Stimulated activated CD8-positive, alpha-beta memory T cell treated with anti-CD3 and anti-CD28 coated beads, Interleukin-4, amount 100 ng/mL, for 24 hours (primary cell): ENCODE data around the gene EFL1.
"Not testable (repeated sequence)": the region's sequence is repeated elsewhere in the genome, so short reads cannot be mapped to it uniquely, and the experiment has no call there.

Experiments used
- DNase-seq: peaks from one replicate; pipeline ENCODE4 v3.0.0-alpha.2; 2020; ENCODE audit warnings: low read depth

The EFL1 gene

DNA sequence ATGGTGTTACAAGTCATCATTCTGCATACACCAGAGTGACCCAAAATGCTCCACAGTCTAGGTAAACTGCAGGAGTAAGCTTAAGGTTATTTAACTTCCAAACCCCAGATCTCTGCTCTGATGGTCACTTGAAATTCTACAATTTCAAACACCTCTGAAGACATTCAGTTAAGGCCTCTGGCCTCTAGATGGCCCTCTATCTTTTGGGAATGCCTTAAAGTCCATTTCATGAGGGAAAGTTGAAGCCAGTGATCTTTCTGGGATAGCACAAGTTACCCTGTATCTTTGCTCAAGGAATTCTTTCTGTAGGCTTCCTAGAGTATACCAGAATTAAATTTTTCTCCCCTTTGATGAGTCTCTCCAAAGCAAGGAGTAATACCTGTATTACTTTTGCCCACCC, 18.7 kb upstream of the EFL1 start:
- DNase-seq = not testable (repeated sequence)

DNA sequence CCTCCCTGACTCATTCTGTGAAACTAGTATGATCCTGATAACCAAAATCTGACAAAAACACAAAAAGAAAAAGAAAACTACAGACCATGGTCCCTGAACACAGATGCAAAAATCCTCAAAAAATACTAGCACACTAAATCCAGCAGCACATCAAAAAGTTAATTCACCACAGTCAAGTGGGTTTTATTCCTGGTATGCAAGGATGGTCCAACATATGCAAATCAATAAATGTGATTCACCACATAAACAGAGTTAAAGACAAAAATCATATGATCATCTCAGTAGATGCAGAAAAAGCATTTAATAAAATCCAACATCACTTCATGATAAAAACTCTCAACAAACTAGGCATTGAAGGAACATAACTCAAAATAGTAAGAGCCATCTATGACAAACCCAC, 12.9 kb upstream of the EFL1 start:
- DNase-seq = no peak

DNA sequence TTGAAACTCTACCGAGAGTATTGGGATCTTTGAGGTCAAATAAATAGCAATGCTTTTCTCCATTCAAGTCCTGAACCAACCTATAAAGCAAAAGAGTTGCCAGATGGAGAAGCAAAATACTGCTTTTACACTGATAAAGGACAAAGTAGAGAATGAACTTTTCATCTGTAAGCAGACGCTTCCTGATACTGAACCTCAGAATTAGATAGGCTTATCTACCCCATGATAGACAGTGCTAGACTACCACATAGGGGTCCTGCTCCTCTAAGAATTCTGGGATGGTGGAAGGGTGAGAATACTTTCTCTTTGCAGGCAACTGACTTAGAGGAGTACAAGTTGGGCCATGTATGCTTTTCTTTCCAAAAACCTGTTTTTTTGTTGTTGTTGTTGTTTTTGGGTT, 9.6 kb upstream of the EFL1 start:
- no peak for DNase-seq

DNA sequence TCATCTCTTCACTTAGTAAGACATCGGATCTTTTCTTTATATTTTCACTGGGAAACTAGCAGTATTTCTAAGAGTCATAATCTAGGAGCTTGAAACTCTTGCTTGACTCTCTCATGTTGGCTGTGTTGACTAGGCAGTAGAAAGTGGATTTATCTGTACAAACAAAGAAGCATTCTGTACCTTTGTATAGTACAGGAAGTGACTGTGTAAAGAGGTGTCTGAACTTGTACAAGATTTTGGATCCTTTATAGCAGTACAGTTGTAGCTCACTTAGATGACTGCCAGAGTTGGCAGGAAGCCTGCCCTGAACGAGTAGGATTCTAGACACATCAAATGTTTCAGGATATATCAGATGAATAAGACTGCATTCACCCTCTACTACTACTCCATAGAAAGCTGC, 5.9 kb upstream of the EFL1 start:
- not testable (repeated sequence) for DNase-seq

DNA sequence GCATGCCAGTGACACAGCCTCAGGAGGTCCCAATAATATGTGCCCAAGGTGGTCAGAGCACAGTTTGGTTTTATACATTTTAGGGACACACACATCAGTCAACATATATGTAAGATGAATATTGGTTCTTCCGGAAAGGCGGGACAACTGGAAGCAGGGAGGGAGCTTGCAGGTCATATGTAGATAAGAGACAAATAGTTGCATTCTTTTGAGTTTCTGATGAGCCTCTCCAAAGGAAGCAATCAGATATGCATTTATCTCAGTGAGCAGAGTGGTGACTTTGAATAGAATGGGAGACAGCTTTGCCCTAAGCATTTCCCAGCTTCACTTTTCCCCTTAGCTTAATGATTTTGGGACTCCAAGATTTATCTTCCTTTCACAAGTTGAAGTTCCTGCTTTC, 4.6 kb upstream of the EFL1 start:
- not testable (repeated sequence) for DNase-seq

DNA sequence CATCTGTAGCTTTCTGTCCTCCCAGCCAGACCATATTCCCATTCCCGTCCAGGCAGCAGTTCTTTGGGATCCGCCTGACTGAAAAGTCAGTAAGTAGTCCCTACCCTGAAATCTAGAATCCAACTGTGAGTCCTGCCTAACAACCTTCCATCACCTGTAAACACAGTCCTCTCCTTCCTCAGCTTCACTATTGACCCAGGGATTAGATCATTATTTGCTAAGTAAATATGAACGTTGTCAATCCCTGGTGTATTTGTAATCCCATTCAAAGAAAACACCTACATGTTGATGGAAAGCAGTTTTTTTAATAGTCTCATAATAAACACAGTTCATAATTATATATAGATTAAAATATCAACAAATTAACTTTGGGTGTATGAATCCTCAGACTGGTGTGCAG, 816 bp upstream of the EFL1 start:
- no peak for DNase-seq

DNA sequence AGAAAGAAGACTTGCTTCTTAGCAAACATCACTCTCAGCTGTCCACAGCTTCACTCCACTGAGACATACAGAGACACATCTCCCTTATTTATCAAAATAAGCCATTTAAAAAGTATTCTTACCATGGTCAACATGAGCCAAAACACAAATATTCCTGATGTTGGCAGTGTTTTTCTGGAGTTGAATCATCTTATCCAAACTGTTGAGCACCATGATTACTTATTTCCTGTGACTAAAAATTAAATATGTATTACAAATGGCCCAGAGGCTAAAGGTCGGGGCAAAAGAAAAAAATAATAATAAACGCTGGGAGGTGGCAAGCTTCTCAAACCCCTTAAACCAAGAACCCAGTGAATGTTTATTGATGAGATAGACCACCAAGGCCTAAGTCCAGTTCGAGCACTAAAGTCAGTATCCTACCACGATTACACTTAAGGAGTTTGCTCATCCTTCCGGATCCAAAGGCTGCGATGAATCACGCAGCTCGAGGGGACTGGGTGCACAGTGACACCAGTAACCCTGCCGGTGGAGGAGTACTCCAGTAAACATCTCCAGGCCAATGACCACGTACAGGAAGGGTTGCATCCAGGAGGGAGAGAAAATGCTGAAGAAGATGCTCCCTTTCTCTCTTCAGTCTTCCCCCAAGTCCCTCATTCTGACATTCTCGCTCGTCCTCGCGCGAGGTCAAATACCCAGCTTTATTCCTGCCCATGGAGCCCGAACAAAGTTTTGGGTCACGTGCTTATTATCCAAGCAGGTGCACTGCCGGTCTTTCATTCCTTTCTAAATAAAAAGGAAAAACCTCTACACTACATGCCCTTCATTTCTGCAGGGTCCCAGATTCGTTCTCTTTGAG, 740 bp downstream of the EFL1 start:
- DNase-seq = peak; percentile 15

DNA sequence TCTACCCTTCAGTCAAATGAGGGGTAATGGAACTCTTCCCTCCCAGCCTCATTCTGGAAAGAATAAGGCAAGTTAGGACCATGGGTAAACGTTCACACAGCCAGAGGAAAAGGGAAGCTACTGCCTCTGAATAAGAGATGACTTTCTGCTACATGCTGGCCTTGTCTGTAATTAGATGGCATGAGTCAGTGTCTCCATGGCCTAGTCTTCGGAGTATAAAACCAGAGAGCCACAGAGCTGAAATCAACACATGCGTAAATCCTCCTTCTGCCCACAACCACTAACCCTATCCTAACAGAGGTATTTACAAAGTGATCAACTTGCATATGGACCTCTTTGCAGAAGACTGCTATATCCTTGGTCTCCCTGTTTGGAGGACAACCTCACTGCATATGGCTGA, 14.3 kb downstream of the EFL1 start:
- not testable (repeated sequence) for DNase-seq

DNA sequence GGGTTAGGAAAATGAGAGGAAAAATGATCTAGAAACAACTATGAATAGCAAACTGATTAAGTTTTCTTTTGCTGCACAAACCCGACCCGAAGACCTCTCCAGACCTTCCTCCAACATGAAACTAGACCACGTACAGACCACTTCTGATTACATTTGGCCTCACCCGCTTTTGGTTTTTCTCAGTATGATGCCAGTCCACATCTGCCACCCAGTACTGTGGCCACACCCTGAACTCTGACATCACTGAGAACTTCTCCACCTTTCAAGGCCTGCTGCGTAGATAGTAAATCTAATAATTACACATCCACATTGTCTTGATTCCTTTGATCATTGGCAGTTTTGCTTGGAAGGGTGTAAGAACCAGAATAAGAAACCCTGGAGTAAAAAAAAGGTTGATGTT, 16.6 kb downstream of the EFL1 start:
- not testable (repeated sequence) for DNase-seq

DNA sequence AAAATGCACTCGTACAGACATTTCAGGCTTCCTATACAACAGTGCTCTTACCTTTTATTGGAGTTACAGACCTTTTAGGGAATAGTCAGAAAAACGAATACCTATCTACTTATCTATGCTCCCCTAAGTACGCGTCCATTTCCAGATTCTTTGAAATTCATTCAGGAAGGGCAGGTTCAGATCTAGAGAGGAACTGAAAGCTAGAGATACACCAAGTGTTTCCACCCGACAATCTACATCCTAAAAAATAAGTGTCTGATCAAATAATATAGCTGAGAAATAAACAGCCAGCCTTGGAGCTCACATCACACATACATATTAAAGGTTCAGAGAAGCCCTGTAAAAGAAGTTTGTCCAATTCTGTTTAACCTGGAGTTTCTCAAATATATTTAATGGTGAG, 18.9 kb downstream of the EFL1 start:
- DNase-seq = not testable (repeated sequence)

DNA sequence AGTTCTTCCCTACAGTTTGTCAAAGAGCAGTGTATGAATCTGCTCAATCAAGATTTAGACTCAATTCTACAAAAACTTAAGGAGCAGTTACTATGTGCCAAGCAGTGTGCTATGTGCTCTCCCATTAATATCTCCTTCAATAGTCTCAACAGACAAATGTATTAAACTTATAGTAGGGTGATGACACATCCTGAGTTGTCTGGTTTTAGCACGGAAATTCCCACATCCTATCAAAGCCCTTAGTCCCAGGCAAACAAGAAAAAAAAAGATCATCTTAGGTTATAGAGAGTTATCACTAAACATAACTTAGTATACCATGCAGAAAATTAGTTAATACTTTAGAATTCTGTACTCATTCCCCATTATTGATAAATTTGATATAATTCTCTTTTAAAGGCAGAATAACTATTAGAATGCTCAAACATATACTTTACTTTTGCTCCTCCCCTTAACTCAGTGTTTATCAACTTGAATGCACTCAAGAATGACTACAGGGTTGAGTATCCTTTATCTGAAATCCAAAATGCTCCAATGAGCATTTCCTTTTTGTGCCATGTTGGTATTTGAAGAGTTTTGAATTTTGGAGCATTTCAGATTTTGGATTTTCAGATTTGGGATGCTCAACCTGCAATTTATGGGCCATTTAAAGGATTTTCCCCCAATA, 20.6 kb downstream of the EFL1 start:
- not testable (repeated sequence) for DNase-seq

DNA sequence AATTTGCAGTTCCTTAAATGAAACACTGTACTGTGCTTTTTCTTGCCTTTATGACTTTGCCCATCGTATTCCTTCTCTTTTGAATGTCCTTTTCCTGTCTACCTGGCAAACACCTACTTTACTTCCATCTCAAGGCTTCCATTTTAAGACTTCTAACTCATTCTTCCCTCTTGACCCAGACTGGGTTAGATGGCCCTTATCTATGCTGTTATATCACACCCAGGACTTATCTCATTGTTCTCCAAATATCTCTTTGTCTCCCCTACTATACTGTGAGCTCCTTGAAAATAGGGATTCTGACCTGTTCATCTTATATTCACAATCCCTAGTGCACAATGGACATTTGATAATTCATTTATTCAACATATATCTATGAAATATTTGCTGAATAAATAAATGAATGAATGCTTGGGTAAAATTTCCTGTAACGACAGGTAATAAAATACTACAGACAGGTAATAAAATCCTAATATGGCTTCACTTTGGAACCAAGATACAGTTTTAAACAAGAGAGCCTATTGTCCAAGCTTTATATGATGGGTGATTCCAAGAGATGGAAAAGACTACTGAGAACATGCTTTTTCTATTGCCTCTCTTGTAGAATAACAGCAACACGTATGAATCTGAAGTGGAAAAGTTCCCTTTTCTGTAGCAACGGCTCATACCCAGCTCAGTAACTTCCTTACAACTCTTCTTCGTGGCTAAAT, 22.7 kb downstream of the EFL1 start:
- no peak for DNase-seq

DNA sequence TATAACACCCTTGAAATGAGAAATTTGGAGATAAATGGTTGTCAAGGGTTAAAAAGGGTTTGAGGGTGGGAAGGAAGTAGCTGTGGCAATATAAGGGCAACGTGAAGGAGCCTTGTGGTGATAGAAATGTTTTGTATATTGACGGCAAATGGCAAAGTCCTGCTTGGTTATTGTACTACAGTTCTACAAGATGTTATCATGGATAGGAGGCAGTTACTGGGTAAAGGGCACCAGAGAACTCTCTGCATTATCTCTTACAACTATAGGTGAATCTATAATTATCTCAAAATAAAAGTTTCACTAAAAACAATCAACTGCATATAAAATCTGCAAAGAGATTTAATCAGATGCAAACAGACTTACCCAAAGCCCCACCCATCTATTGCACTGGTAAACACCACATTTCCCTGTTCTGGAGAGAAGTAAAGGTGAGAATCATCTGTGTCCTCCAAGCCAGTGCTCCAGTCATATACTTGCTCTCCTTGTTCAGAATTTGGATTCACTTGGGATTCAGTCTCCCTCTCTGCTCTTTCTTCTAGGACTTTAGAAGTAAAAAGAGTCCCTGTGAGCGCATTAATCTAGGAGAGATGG, 24.5 kb downstream of the EFL1 start:
- DNase-seq = not testable (repeated sequence)

DNA sequence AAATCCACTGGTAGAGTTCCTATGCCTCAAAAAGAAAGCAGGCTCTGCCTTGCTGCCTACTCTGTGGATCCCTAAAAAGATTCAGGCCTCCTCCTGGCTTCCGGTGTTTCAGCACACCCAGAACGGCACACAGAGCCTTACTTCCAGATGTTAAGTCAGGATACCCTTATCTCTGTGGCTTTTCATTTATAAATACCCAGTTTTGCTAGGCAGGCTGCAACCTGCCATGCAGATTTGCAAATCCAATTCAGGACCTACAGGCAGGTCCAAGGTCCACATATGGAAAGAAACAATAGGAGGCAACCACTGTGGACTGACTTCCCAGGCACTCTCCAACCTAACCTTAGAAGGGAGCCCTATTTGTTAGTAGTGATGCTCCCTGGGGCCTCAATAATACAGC, 30.7 kb downstream of the EFL1 start:
- DNase-seq = no peak

DNA sequence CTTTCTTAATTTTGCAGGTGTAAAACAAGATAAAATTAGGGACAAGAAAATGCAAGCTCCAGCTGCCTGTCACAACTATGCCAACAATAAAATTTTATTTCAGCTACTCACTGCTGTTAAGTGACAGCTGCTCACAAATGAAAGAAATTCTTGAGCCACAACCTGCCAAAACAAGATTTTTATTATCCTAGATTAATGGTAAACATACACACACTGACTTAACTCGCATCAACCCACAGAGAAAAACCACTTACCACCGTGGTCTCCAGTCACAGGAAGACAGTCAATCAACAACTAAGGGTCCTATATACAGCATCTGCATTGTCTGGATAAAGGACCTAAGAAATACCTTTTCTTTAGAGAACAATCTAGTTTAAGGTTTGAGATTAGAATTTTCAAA, 31.3 kb downstream of the EFL1 start:
- DNase-seq = no peak

DNA sequence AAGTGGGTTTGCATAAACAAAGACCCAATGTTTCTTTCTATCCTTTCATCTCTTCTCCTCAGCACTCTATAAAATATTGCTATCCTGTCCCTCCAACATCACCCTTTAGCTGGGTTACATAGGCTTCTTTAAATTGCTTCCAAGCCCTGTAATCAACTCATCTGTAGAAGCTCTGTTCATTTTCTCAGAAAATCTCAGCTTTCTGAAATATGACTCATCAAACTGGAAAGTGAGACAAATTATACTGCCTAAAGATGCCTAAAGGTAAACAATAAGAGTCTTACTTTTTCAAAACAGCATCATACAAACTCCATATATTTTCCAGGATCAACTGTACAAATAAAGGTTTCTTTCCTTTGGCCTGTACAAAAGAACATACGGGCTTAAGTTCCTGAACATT, 33.8 kb downstream of the EFL1 start:
- DNase-seq = no peak

DNA sequence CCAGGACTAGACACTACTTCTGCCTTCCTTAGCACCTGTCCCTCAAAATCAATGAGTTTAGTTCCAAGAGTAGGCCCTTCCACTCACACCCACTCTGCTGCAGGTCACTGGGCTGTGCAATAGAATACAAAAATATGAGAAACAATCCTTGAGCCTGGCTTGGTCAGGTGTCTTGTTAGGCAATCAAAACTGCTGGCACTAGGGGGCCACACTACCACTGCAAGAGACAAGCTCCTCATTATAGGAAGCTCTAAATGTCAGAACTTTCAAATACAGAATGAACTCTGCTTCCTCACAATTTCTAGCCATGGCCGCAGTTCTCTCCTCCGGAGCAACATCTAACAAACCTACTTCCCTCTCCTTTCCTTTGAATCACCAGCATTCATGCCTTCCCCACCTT, 41.0 kb downstream of the EFL1 start:
- peak; percentile 2 for DNase-seq

DNA sequence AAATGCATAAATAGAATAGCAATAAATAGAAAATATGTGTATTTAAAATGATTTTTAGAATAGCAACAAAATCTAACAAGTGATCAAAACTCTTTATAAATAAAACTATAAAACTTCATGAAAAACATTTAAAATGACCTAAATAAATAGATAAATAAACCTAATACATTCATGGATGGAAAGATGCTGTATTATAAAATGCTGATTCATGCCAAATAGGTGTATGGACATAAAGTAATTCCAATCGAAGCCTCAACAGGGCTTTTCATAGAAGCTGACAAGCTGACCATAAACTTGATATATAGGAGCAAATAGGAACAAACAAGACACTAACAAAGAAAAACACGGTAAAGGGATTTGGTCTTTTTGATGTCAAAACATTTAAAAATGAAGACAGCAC, 46.4 kb downstream of the EFL1 start:
- DNase-seq = not testable (repeated sequence)

DNA sequence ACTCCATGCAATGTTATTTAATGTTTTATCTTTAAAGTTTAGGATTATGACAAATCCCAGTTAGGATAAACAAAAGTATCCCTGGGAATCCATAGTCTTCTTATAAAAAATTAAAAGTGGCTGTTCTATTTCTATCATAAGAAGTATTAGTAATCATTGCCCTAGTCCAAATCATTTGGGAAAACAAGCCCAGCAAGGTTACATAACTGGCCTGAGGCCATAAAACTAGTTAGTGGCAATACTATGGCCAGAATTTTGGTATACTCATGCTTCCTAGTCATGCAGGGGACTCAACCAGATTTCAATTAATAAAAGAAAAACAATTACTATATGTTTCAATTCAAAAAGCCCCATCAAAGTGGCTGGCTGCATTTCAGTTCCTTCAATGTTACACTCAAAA, 50.3 kb downstream of the EFL1 start:
- DNase-seq = not testable (repeated sequence)

DNA sequence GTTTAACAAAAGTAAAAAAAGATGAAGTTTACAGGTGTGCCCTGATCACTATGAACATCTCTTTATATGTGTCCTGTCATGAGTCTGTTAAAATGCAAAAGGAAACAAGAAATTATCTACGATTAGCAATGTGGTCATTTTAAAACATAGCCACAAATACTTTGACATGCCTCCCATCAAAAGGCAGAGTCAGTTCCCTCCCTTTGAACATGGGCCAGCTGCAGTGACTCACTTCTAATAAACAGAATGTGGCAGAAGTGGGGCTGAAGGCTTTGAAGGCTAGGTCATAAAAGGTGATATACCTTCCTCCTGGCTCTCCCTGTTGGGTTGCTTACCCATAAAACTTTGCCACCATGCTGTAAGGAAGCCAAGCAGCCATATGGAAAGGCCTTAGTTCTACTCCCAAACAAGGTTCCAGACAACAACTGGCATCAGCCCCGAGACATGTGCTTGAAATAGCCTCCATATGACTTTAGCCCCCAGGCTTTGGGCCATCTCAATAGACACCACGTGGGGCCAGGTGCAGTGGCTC, 52.4 kb downstream of the EFL1 start:
- DNase-seq = not testable (repeated sequence)

DNA sequence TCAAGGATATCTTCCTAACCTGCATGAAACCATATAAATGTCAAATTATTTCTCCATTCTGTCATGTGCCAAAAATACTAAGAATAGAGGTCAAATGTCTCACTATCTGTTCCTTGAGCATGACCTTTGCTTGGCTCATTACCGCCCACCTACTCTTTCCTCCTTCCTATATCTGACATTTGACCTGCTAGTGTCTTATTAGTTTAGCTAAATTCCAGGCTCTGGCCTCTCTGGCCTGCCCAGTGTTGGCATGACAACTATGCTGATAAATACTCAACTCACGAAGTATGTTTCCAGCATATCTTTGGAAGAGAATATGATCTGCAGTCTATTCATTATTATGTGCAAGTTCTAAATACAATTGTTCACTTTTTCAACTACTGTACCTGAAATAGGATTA, 58.0 kb downstream of the EFL1 start:
- not testable (repeated sequence) for DNase-seq
